Activated T-cell treated with anti-CD3 and anti-CD28 coated beads, Interleukin-2, amount 50 U/mL, for 1 hour (primary cell): ENCODE data around the gene NEDD4L.
"Not testable (repeated sequence)": the region's sequence is repeated elsewhere in the genome, so short reads cannot be mapped to it uniquely, and the experiment has no call there.

Experiments used
- DNase-seq: peaks from one replicate; pipeline ENCODE4 v3.0.0-alpha.2; 2020

The NEDD4L gene

DNA sequence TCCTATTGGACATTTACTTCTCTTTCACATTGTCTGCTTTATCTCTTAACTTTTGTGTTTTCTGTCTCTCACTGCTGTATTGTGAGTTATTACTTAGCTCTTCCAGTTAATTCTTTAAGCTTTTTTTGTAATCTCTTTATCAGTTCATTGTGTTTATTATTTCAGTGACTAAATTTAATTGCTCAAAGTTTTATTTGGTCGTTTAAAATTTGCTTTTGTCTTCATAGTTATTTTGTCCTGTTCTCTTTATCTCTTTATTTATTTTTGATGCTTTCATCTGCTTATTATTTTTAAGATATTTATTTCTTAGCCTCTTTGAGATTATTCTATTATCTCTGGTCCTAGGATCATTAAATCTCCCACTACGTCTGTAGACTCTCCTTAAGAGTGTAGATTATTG, 316.3 kb downstream of the NEDD4L start:
- DNase-seq, result no peak

DNA sequence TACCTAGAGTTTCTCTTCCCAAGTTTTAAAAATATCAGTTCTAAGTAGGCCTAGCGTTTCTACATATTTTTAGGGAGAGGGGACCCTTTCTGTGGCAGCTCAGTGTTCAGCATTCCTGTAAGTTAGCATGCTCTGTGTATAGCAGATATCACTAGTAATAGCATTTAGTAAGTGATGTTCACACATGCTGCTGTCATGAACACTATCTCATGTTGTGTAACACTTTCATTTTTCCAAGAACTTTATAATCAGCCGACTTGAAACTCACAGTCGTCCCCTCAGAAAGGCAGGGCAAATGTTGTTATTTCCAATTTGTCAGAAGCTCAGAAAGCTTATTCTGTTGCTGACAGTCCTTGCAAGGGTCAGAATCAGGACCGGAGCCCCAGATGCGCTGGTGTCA, 317.2 kb downstream of the NEDD4L start:
- DNase-seq, result no peak

DNA sequence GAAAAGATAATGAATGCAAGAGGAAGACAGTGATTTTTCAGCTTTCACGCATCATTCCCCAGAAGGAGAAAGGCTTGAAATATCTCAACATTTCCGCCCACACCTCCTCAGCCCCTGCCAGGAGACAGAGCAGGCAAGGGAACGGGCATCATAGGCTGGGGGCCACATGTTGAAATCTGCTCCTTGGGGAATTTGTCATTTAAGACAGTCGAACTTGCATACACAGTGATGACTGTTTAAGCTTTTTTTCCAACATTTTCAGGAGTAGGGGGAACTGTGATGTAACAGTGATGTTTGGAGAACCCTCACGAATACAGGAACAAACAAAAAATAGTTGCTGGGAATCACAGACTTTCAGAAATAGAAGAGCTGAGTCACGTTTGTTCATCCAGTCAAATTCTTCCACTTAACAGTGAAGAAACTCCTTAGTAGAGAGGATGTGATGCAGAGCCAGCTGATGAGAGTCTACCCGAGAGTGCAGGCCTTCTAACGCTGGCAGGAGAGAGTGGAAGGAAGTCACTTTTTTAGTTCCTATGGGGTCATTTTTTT, 318.1 kb downstream of the NEDD4L start:
- no peak for DNase-seq

DNA sequence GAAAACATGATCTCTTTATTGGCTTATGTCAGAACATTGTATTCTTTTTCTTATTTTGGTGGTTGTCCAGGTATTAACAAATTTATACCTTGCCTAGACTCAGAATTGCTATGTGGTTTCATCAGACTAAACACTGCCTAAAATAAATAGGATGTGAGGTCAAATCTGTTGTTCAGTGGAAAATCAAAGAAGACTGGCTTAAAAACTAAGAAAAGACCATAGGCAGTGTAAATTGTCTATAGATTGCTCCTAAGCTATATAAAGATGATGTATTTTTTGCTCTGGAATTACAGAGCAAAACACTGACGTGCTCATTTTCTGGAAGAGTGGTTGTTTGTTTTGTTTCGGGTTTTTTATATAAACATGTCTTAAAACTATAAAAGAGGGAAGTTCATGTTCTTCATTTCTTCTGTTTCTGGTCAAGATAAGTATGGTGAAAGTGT, 318.8 kb downstream of the NEDD4L start:
- no peak for DNase-seq

DNA sequence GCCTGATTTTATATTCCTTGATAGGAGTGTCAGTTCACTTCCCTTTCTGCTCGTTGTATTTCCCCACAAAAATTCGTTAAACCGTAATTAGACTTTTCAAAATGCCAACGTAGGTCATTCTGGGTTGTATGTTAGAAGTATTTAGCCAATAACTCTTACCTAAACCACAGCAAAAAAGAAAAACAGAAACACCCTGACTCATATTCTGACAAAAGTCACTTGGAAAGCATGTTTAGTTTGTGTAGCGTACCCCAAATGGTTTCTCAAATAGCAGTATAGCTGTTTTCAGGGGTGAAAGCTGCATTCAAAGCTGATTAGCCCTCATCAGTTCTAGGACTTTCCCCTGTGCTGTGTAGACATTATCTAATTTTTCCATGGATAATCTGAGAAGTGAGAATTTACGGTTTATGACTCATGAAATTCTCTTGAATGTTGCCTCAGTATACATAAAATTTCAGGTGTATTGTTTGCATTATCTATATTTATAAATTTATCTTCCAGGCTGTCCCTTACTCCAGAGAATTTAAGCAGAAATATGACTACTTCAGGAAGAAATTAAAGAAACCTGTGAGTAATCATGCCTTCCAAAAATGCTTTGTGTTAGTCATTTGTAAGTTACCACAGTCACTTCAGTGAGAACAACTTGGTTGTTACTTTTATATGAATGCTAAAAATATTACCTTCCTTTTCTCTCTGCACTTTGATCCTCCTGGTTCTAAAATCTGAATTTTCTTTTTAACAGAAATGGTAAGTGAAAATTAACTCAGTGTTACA, 319.9 kb downstream of the NEDD4L start:
- DNase-seq, result no peak

DNA sequence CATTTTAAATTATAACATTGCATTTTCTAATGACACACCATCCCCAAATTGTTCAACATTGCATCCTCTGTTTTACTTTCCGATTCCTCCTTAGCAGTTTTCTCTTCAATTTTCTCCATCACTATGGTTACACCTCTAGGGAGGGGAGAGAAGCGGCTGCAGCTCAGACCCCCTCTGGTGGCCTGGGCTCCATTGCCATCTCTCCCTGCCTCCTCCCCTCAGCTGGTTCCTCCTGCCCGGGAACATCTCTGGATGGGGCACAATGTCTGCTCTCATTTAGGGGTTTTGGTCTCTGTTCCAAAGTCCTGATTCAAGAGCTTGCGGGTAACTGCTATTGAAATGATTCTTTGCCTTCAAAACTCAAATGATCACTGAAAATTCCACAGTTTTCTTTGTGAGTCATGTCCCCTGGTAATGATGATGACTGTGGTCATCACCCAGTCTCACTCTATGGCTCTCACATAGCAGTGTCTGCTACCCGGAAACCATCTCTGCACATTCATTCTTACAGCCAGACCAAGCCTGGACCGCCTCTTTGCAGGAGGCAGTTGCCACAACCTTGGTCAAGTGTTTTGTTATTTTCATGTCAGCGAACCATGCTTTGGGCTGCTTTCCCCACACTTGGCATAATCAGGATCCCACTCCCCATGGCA, 321.0 kb downstream of the NEDD4L start:
- no peak for DNase-seq

DNA sequence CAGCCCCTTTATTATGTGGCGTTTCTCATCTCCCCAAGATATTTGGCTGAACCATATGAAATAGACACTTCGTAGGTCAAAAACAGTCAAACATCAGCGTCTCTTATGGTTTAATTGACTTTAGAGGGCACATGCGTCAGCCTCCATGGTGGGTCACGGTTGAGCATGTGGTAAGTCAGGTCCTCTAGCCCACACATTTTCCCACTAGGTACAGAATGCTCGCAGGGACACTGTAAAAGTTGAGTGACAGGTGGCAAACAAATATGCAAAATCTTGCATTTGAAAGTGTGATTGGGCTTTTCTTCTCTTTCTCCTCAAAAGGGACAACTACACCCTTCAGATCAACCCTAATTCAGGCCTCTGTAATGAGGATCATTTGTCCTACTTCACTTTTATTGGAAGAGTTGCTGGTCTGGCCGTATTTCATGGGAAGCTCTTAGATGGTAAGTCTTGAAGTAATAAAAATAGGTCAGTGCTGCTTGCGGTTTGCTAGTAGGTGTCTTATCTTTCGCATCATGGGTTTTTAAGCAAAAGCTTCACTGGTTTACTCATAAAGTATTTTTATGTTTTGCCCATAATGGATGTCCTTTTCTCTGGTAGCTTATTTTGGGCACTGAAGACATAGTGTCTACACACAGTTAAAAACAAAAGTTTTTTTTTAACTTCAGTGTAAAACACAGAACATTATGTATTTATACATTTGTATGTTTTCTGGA, 323.6 kb downstream of the NEDD4L start:
- no peak for DNase-seq

DNA sequence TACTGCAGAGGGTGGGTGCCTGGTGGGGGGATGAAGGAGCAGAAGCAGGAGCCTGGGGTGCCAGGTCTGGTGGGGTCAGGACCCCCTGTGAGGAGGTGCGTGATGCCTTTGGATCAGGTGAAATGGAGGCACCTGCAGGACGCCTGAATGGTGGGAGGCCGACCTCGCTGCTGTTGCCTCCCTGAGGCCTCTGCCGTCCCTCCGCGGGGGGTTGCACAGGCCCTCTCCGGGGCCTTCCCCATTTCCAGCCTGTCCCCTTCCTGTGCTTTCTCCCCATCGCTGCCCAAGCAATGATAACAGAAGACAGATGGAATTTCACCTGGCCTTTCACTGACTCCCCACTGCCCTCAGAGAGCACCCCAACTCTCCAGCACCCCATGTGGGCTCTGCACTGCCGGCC, 325.6 kb downstream of the NEDD4L start:
- no peak for DNase-seq

DNA sequence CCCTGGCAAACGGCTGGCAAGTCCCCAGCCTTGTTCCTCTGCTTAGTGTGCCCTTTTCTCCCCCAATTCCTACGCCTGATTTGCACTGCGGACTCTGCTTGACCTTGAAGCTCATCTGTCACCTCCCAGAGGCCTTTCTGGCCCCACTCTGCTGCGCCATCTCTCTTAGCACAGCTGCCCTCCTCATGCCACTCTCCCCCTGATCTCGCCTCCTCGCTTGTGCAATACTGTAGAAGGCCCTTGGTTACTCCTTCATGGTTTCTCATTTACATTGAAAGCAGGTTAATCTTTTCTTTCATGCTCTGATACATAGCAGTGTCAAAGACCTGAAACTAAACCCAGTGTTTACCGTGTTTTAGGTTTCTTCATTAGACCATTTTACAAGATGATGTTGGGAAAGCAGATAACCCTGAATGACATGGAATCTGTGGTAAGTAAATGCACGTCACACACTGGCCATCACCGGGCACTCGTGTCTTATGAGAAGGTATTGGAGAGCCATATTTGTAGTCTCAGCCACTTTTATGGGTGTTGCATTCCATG, 326.1 kb downstream of the NEDD4L start:
- no peak for DNase-seq

DNA sequence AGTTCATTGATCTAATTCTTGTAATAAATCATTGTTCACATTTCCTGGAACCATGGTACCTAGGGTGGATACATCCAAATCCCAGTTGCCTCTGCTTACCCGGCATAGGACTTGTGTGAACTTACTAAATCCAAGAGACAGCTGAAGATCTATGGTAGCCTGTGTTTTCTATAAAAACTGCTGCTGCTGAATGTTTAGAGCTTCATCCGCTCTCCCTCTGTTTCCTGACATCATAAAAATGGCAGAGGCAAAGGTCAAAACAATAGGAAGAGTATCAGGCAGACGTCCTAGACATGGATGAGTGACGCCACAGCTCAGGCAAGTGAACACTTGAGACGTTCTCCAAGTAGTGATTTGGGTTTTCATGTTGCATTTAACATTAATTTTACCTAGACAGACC, 326.6 kb downstream of the NEDD4L start:
- no peak for DNase-seq

DNA sequence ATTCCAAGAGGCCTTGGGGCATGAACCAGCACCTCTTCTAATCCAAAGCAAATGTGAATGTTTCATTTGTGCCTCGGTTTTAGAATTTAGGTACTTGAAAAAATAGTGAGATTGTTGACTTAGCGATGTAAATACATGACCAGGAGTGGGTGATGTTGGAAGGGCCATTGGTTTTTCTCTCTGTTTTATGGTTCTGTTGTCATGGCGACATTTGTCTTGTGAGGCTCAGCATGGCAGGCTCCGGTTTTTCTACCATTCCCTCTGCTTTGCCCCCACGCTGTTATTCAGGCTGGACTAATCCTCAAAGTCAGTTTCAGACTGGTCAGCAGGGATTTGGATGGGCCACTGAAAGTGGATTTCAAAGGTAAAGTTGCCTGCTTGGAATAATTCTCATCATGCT, 329.5 kb downstream of the NEDD4L start:
- no peak for DNase-seq

DNA sequence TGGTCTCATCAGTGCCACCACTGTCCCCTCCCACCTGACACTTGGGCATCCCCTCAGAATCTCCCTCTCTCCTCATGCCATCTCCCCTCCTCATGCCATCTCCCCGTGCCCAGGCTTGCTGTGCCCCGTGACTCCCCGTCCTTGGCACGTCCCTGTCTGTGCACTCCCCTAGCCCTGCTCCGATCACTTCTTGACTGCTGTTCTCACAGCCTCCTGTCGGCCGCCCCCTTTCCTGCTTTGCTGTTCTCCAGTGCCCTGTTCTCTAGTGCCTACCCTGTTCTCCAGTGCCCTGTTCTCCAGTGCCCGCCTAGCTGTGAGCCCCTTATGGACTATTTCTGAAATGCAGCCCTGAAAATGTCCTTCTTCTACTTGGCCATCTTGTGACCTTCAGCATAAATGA, 331.0 kb downstream of the NEDD4L start:
- no peak for DNase-seq

DNA sequence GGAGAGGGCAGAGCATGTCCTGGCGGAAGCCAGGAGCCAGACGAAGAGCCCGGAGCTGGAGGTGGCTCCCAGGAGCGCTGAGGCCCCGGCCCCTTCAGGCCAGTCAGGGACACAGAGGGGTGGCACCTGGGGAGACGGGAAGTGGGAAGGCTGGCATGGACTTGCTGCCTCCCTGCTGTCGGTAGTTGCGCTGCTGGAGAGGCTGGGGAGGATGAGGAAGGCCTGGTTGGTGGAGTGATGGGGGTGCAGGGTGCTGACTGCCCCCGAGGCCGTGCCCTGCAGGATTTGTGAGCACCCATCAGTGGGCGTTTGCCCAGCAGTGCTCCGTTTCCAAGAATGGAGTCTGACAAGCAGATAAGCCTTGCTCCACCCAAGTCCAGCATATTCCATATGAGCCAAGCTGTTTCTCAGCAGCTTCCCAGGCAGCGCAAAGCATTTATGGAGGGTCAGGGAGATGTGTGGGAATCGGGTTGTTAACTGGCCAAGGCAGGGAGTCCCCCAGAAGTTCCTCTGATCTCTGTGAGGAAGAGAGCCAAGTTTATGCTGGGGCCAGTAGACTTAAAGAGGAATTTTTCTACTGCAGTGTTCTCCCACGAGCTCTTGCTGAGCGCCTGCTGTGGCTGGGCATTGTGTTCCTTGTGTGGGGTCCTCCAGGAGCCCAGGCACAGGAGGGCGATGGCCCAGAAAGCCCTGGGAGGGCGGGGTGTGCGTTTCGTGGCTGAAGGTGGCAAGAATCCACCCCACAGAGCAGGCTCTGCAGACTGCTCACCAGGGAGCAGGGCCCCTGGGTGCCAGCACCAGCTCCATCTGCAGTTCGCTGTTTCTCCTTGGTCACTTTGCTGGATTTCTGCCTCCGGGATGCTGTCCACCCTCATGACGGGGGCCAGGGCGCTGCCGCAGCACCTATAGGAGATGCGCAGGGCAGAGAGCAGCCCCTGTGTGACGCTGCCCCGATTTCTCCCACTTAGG, 334.7 kb downstream of the NEDD4L start:
- no peak for DNase-seq

DNA sequence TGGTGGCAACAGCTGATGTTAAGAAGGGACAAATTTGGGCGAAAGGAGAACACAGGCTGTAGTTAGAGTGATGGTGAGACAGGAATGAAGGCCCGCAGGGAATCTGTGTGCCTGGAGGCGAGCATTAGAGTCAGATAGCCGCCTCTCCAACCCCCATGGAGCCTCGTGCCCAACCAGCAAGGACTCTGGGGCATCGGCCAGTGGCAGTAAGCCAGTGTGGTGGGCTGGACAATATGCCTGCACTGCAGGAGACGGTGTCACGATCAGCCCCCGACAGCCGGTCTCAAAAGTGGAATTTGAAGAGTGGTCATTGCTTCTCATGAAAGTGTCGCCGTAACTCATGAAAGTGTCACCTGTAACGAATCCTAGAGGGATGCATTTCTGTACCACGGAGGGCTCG, 335.4 kb downstream of the NEDD4L start:
- DNase-seq, result no peak

DNA sequence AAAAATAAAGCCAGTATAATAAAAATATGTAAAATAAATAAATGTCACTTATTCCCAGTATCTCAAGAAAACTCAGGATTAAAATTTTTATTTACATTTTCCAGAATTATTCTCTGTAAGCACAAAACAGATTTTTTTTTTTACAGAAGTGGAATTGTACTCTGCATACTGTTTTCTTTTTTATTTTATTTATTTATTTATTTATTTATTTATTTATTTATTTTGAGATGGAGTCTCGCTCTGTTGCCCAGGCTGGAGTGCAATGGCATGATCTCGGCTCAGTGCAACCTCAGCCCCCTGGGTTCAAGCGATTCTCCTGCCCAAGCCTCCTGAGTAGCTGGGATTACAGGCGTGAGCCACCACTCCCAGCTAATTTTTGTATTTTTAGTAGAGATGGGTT, 336.1 kb downstream of the NEDD4L start:
- DNase-seq, result not testable (repeated sequence)

DNA sequence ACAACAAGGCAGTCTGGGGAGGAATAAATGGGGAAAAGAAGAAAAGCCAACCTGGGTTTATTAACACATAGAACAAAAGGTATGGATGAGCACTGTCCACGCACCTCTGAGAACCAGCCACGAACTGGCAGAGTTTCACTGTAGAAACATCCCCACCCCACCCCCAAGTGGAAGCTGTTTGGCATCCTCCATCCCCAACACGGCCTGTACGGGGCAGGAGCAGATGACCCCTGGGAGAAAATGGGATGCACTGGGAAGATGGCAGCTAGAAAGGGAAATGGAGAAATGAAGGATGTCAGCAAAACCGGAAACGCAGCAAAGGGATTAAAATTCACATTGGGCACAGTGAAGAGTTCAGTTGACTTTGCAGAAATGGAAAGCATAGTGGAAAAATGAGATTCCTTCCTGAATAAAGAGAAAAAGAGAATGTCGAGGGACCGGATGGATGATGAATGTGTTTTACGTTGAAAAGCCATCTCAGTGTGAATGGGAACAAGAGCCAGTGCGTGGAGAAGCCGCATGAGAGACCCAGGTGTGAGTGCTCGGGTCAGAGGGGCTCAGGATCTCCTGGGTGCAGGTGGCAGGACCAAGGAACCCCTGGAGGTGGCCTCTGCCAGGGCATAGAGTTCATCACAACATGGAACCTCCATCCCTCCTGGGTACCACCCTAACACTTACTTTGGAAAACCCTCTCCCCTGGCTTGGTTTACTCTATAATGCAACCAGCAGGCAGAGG, 337.8 kb downstream of the NEDD4L start:
- no peak for DNase-seq

DNA sequence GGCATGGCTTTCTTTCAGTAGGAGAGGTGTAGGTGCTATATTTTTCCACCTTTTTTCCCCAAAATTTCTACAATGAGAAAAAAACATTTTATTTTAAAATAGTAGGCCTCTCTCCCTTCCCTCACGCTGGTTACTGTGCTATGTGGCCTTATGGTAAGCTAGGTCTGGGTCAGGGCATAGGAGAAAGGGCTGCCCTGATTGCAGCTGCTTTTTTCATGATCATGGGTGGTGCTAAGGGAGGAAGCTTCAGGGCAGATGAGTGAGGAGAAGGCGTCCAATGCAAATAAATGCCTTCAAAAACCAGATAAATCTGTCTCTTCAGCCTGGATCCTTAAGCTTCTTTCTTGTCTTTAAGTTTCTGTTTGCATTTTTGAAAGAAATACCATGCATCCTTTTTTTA, 338.4 kb downstream of the NEDD4L start:
- DNase-seq, result no peak

DNA sequence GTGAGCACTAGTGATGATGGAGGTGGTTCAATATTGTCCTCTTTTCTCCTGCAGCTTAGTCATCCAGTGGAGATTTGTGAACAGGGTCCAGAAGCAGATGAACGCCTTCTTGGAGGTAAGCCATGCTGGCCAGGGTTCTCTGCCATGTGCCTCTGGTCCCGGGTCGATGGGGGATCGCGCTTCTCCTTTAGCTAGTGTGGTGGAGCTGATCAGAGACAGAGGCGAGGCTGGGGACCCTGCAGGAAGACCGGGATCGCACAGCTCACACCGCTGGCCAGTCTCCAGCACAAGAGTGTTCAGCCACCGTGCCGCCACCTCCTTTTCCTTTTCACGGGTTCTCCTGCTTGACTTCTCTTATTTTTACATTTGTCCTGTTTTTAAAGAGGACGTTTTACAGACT, 341.4 kb downstream of the NEDD4L start:
- no peak for DNase-seq

DNA sequence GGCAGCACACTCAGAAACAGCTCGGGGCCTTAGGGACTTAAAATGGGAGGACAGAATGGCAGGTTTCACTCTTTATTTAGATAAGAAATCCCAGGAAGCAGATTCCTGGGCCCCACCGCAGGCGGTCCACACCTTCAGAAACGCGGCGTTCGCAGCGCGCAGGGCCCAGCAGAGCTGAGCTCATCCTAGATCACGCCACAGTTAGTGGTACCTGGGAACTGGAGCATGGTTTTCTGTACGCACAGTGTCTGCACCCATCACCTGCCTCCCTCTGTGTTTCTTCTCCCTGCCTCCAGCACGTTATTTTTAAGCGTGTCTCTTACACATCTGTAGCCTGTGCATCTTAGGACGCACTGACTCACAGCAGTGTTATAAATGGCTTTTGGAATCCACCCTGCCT, 342.8 kb downstream of the NEDD4L start:
- DNase-seq, result no peak

DNA sequence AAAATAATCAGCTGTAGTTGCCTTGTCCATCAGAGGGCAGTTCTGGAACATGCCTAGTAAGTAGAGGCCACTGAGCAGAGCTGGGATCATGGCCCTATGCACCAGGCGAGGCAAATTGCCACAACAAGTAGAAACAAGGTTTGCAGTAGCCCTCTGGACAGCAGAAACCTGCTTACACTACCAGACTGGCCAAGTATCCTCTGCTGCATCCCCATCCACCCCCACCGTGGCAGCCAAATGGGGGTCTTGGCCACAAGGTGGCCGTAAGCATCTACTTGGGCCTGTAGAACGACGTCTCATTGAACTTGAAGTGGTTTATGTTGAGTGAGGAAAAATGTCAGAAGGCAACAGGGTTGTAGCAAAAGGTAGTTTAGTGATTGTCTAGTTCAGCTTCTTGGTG, 343.7 kb downstream of the NEDD4L start:
- DNase-seq, result no peak

DNA sequence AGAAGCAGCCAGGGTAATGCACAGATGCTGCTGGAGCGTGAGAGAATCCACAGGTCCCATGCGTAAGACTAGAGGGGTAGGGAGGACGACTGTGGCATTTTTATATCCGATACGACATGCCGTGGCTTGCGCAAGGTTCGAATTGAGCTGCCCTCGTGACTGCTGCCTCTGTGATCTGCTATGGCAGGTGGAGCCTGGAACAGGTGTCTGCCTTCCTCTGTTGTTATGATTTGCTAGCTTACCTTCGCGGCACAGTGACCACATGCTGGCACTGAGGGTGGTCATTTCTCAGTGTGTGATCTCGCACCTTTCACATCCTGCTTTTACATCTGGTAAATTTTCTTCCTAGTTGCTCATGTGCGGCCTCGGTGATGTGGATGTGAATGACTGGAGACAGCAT, 344.7 kb downstream of the NEDD4L start:
- no peak for DNase-seq

DNA sequence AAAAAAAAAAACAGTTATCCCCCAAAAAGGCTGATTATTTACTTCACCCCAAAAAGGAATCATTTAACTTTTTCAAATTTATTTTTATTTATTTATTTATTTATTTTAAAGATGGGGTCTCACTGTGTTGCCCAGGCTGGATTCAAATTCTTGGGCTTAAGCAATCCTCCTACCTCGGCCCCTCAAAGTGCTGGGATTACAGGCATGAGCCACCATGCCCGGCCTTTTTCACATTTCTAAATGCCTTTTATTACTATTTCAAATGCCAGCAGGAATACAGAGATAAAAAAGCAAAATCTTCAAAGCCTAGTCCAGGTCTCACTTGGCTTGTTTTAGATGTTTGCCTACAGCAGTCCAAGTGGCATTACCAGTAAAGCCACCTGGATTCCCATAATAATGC, 345.7 kb downstream of the NEDD4L start:
- DNase-seq, result no peak
